ENCODE results near the gene DCT. TPM values are rescaled to one million over a fixed set of nuclear protein-coding genes. Genes with fewer than 3 reads are reported as not detected.

Gene DCT
- total and polyA plus RNA-seq, 2 of the 4 experiments (the other 2 are of a cell fraction): not detected

DNA sequence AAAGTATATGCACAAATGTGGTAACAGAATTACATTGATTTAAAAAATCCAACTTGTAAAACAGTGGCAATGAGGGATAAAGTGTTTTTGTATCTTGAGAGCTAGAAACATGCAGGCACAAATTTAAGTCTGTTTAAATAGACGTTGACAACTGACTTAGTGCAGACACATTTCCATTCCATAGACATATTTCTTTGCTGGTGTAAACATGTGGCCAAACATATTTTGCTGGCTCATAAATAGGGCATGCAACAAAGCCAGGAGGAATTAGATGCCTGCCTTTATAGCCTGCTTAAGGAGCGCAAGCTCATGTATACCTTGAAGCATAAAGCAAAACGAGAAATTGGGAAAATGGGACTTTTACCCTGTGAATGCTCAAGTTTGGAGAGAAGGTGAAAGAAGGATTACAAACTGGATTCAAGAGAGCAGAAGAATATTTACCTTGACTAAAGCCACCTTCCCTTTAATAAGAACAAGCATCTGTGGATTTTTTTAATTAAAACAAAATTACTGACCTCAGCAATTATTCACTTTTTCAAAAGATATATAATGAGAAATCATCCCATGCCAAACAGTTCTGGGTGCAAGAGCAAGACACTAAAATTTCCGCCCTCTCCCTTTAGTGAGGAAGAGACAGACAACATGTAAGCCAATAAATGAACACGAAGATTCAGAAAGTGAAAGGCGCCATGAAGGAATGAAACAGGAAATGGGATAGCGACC, 71.0 kb downstream of the DCT start:
- no peak overlapping the region for H2AFZ ChIP-seq (replicated peaks; ENCODE audit: low read length, poor library complexity)
- DNase-seq (no peak), ATAC-seq (ENCODE audit: low read depth) (no peak)
- no peak overlapping the region for H3K27ac ChIP-seq (ENCODE audit: insufficient read depth, low read length)
- H4K5ac ChIP-seq (ENCODE audit: low read depth, low read length): no peak overlapping the region
- H2BK15ac ChIP-seq (ENCODE audit: low read depth, low read length): no peak overlapping the region
- no peaks in the 10 kb centered on the region for H3K36me3 ChIP-seq (ENCODE audit: control insufficient read depth, insufficient read depth, low read length)
- TF ChIP-seq MAFK (IDR thresholded peaks at IDR 0.05; ENCODE audit: low read depth, low read length) (peak; percentile 86), POLR2A (IDR thresholded peaks at IDR 0.05; ENCODE audit: low read depth, low read length) (no peak), SMC3 (IDR thresholded peaks at IDR 0.05; ENCODE audit: low read depth, low read length) (no peak), MAZ (IDR thresholded peaks at IDR 0.05; ENCODE audit: borderline replicate concordance, low read depth, low read length) (no peak), CHD1 (IDR thresholded peaks at IDR 0.05; ENCODE audit: low read depth, low read length) (no peak), FOS (IDR thresholded peaks at IDR 0.05; ENCODE audit: low read depth, low read length) (no peak)
- TF ChIP-seq, protein P1, sequence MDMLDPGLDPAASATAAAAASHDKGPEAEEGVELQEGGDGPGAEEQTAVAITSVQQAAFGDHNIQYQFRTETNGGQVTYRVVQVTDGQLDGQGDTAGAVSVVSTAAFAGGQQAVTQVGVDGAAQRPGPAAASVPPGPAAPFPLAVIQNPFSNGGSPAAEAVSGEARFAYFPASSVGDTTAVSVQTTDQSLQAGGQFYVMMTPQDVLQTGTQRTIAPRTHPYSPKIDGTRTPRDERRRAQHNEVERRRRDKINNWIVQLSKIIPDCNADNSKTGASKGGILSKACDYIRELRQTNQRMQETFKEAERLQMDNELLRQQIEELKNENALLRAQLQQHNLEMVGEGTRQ (IDR thresholded peaks at IDR 0.05; ENCODE audit: low read depth, low read length): no peak
- TF ChIP-seq, protein P2, sequence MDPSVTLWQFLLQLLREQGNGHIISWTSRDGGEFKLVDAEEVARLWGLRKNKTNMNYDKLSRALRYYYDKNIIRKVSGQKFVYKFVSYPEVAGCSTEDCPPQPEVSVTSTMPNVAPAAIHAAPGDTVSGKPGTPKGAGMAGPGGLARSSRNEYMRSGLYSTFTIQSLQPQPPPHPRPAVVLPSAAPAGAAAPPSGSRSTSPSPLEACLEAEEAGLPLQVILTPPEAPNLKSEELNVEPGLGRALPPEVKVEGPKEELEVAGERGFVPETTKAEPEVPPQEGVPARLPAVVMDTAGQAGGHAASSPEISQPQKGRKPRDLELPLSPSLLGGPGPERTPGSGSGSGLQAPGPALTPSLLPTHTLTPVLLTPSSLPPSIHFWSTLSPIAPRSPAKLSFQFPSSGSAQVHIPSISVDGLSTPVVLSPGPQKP (IDR thresholded peaks at IDR 0.05; ENCODE audit: borderline replicate concordance, low read depth, low read length): no peak
- H3K14ac ChIP-seq (replicated peaks; ENCODE audit: low read depth, low read length): no peak overlapping the region
- ChIA-PET CTCF (interaction anchor here (0.7 kb wide), 1 partner anchor 36 kb away, joined by 5 read pairs; no protein-coding TSS in a partner anchor), POLR2A (ENCODE audit: unreplicated experiment) (no interaction called here)
- dilution Hi-C loops (cut with HindIII; ENCODE audit: low sequenced_read_pairs, unreplicated experiment) (no loop called here), intact Hi-C loops (cut with micrococcal nuclease) (no loop called here), in situ Hi-C loops (cut with MboI; ENCODE audit: low sequenced_read_pairs) (no loop called here)
- H2BK20ac ChIP-seq (ENCODE audit: low read depth, low read length): no peak overlapping the region
- no peak overlapping the region for H2AK9ac ChIP-seq (replicated peaks; ENCODE audit: low read depth, low read length, poor library complexity)
- H3K4me2 ChIP-seq (ENCODE audit: low read depth, low read length): no peak overlapping the region
- no peaks in the 10 kb centered on the region for H3K27me3 ChIP-seq (ENCODE audit: control insufficient read depth, insufficient read depth, low read length)
- H3K9me3 ChIP-seq (ENCODE audit: control insufficient read depth, insufficient read depth, low read length): no peaks in the 10 kb centered on the region
- H3K56ac ChIP-seq (ENCODE audit: extremely low read depth, insufficient read depth, low read length): no peak overlapping the region
- H2BK120ac ChIP-seq (ENCODE audit: low read depth, low read length): no peak overlapping the region
- no peak overlapping the region for H3K23ac ChIP-seq (ENCODE audit: low read depth, low read length)
- no peak overlapping the region for H2AK5ac ChIP-seq (ENCODE audit: low read depth, low read length)
- no peaks in the 10 kb centered on the region for H4K20me1 ChIP-seq (ENCODE audit: insufficient read depth, low read length)
- no peaks in the 10 kb centered on the region for H3K79me1 ChIP-seq (ENCODE audit: low read depth in 1 of 2, low read length in 2 of 2)
- H2BK5ac ChIP-seq (ENCODE audit: low read depth, low read length, poor library complexity, severe bottlenecking): no peak overlapping the region
- BruUV-seq (replicated peaks): no TSS peak
- no peaks in the 10 kb centered on the region for H3K4me1 ChIP-seq (ENCODE audit: control insufficient read depth, insufficient read depth, low read length)
- no peak overlapping the region for H3K4me3 ChIP-seq (ENCODE audit: insufficient read depth, low read depth, low read length)
- H4K8ac ChIP-seq (ENCODE audit: low read depth in 2 of 2, low read length in 2 of 2): no peak overlapping the region
- H3K9me1 ChIP-seq (ENCODE audit: insufficient read depth, low read length): no peaks in the 10 kb centered on the region
- H3K9ac ChIP-seq (ENCODE audit: low read depth, low read length): no peak overlapping the region
- H3K18ac ChIP-seq (ENCODE audit: low read depth, low read length): no peak overlapping the region
- WGBS, 2 experiments (ENCODE audit: extremely low coverage in 2 of 2, insufficient read length in 1 of 2): no CpG with 5 or more reads among the region's 7 CpGs
- no peak overlapping the region for H4K91ac ChIP-seq (ENCODE audit: insufficient read depth, low read depth, low read length)
- no peak overlapping the region for H3K4ac ChIP-seq (ENCODE audit: low read depth, low read length)

All from IMR-90 (cell line).